Ectodermal cell (in vitro differentiated cells): ENCODE measurements around the gene SH3BP2.

ENCODE experiments used
- H3K27ac ChIP-seq: 2 replicates; pipeline ENCODE4 v1.7.0; 2013; ENCODE audit warnings: mild to moderate bottlenecking, low read depth, low read length; ENCODE audit not compliant: insufficient read depth, poor library complexity, severe bottlenecking
- H3K27me3 ChIP-seq: 2 replicates; pipeline ENCODE4 v1.7.0; 2013; ENCODE audit warnings: mild to moderate bottlenecking, low read length; ENCODE audit not compliant: insufficient read depth, control insufficient read depth, poor library complexity, severe bottlenecking
- H3K36me3 ChIP-seq: one replicate; pipeline ENCODE4 v1.7.0; 2013; ENCODE audit warnings: low read length; ENCODE audit not compliant: control insufficient read depth, insufficient read depth
- H3K4me1 ChIP-seq: one replicate; pipeline ENCODE4 v1.7.0; 2013; ENCODE audit warnings: low read length; ENCODE audit not compliant: control insufficient read depth, insufficient read depth
- H3K4me3 ChIP-seq: 2 replicates; pipeline ENCODE4 v1.7.0; 2013; ENCODE audit warnings: low read depth, low read length, control low read depth; ENCODE audit not compliant: insufficient read depth
- H3K9me3 ChIP-seq: 2 replicates; pipeline ENCODE4 v1.7.0; 2013; ENCODE audit warnings: mild to moderate bottlenecking, low read length, moderate library complexity; ENCODE audit not compliant: control insufficient read depth
- WGBS, 2 experiments: methylation state at CpG; one replicate each; pipeline ENCODE4 v1.1.7; 2013; ENCODE audit warnings: missing lambda C conversion rate in 2 of 2; 5-methylcytosine and 5-hydroxymethylcytosine counted together

Gene SH3BP2

GRCh38 chr4:2886161-2886560 is 93.3 kb downstream of the SH3BP2 start:
- no peaks in the 10 kb centered on the region for H3K4me1 ChIP-seq
- no peak overlapping the region for H3K4me3 ChIP-seq
- no peak overlapping the region for H3K27ac ChIP-seq
- no peaks in the 10 kb centered on the region for H3K27me3 ChIP-seq
- 94 to 98% methylated on average over 9 of the region's 9 CpGs for WGBS, 2 experiments
- no peaks in the 10 kb centered on the region for H3K9me3 ChIP-seq
- H3K36me3 ChIP-seq, result peaks cover 25% of the 10 kb centered on the region

DNA sequence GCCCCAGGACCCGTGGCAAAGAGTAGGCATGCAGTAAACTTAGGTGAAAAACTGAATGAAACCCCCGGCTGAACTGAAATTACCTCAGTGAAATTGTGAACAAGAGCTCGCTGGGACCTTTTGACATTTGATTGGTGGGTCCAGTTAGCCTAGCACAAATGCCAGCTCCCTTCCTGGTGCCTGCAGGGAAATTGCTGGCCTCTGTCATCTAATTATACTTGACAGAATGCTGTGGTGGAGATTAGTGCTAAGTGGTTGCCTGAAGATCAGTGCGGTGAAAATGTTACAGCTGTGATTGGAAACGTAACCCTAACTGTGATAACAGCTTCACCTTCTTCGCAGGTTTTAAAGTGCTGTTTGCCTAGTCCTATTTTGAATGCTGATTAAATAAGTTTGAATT is 93.7 kb downstream of the SH3BP2 start:
- no peaks in the 10 kb centered on the region for H3K9me3 ChIP-seq
- no peak overlapping the region for H3K27ac ChIP-seq
- no peak overlapping the region for H3K4me3 ChIP-seq
- H3K4me1 ChIP-seq, result no peaks in the 10 kb centered on the region
- peaks cover 25% of the 10 kb centered on the region for H3K36me3 ChIP-seq
- 93 to 94% methylated on average over 6 of the region's 6 CpGs for WGBS, 2 experiments
- no peaks in the 10 kb centered on the region for H3K27me3 ChIP-seq

DNA sequence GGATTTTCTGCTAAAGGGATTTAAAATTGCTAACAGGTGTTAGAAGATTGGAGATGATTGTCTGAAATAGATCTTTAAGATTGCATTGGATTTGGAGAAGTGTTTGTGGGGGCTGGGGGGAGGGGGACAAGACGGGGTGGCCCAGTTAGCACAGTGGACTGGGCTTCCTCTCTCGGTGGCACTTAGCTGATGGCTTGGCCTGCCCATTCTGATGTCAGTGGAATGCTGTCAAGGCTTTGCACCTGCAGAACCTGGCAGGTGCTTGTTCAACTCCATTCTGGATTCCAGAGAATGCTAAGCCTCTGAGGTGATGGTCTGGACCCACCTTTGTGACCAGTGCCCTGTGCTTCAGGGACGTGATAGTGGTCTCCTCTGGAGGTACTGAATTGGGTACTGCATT is 94.5 kb downstream of the SH3BP2 start:
- Histone ChIP-seq H3K4me3 (no peak overlapping the region), H3K4me1 (no peaks in the 10 kb centered on the region), H3K27ac (no peak overlapping the region), H3K9me3 (no peaks in the 10 kb centered on the region), H3K27me3 (no peaks in the 10 kb centered on the region), H3K36me3 (peaks cover 23% of the 10 kb centered on the region)
- 91 to 92% methylated on average over 3 of the region's 3 CpGs for WGBS, 2 experiments

DNA sequence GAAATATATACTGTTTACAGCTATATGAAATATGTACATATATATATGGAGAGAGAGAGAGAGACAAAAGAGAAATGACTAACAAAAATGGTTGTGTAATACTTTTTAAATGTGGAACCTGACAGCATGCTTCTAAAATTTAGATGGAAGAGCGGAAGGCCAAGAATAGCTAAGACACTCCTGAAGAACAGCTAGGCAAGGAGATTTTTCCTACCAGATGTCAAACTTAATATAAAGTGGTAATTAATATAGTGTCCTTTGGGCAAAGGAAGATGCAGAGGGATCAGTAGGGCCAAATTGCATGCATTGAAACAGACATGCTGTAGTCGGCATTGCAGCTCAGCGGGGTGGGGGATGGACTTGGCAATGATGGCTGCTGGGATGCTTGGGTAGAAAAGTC is 96.0 kb downstream of the SH3BP2 start:
- H3K36me3 ChIP-seq, result peaks cover 23% of the 10 kb centered on the region

More for the DNA sequence above, 96.0 kb downstream of the SH3BP2 start:
- no peaks in the 10 kb centered on the region for H3K27me3 ChIP-seq
- WGBS, 2 experiments, result 91 to 100% methylated on average over 3 of the region's 3 CpGs
- H3K9me3 ChIP-seq, result no peaks in the 10 kb centered on the region
- no peak overlapping the region for H3K27ac ChIP-seq
- H3K4me1 ChIP-seq, result no peaks in the 10 kb centered on the region
- H3K4me3 ChIP-seq, result no peak overlapping the region
